ENCODE measurements around the gene NR1H4. TPM values are rescaled to one million over a fixed set of nuclear protein-coding genes. Genes with fewer than 3 reads are reported as not detected.

The NR1H4 gene
- total and polyA plus RNA-seq, 4 donors = 0.06 to 1.3 TPM; not detected in 2

GRCh38 chr12:100481021-100481420 is 7.4 kb downstream of the NR1H4 start:
- H3K4me3 ChIP-seq = no peak overlapping the region
- no peaks in the 10 kb centered on the region for H3K4me1 ChIP-seq (ENCODE audit: control insufficient read depth in 5 of 5, insufficient read depth in 5 of 5, low read length in 5 of 5)
- TF ChIP-seq CTCF (IDR thresholded peaks at IDR 0.05; ENCODE audit: control extremely low read depth, extremely low read depth) = no peak
- H3K27me3 ChIP-seq (ENCODE audit: control insufficient read depth in 3 of 3, insufficient read depth in 3 of 3, low read length in 2 of 3) = no peaks in the 10 kb centered on the region
- no peak overlapping the region for H3K27ac ChIP-seq (ENCODE audit: low read depth in 1 of 2, low read length in 1 of 2)
- no peak for ATAC-seq (ENCODE audit: insufficient read depth, low FRiP score)
- no peak for DNase-seq
- no peaks in the 10 kb centered on the region for H3K9me3 ChIP-seq (ENCODE audit: control insufficient read depth in 4 of 4, insufficient read depth in 3 of 4, low read length in 3 of 4)
- no peak overlapping the region for H3K9ac ChIP-seq (ENCODE audit: insufficient read depth in 1 of 2, low read length in 2 of 2)
- H3K36me3 ChIP-seq (ENCODE audit: control insufficient read depth in 4 of 4, insufficient read depth in 4 of 4, low read length in 4 of 4) = no peaks in the 10 kb centered on the region
- WGBS, 2 donors = 78 to 80% methylated on average over 5 of the region's 5 CpGs

GRCh38 chr12:100484183-100484886 is 10.7 kb downstream of the NR1H4 start:
- Histone ChIP-seq H3K27me3 (ENCODE audit: control insufficient read depth in 3 of 3, insufficient read depth in 3 of 3, low read length in 2 of 3) (no peaks in the 10 kb centered on the region), H3K9ac (ENCODE audit: insufficient read depth in 1 of 2, low read length in 2 of 2) (no peak overlapping the region), H3K27ac (ENCODE audit: low read depth in 1 of 2, low read length in 1 of 2) (no peak overlapping the region), H3K4me1 (ENCODE audit: control insufficient read depth in 5 of 5, insufficient read depth in 5 of 5, low read length in 5 of 5) (no peaks in the 10 kb centered on the region), H3K4me3 (no peak overlapping the region), H3K36me3 (ENCODE audit: control insufficient read depth in 4 of 4, insufficient read depth in 4 of 4, low read length in 4 of 4) (no peaks in the 10 kb centered on the region), H3K9me3 (ENCODE audit: control insufficient read depth in 4 of 4, insufficient read depth in 3 of 4, low read length in 3 of 4) (no peaks in the 10 kb centered on the region)
- DNase-seq = peak in 1 of 3 donors; percentile 10
- ATAC-seq (ENCODE audit: insufficient read depth, low FRiP score) = no peak
- TF ChIP-seq CTCF (IDR thresholded peaks at IDR 0.05; ENCODE audit: control extremely low read depth, extremely low read depth) = no peak
- 40 to 45% methylated on average over 6 of the region's 6 CpGs for WGBS, 2 donors

- Histone ChIP-seq H3K27me3 (ENCODE audit: control insufficient read depth in 3 of 3, insufficient read depth in 3 of 3, low read length in 2 of 3) (no peaks in the 10 kb centered on the region), H3K9me3 (ENCODE audit: control insufficient read depth in 4 of 4, insufficient read depth in 3 of 4, low read length in 3 of 4) (no peaks in the 10 kb centered on the region), H3K9ac (ENCODE audit: insufficient read depth in 1 of 2, low read length in 2 of 2) (no peak overlapping the region), H3K36me3 (ENCODE audit: control insufficient read depth in 4 of 4, insufficient read depth in 4 of 4, low read length in 4 of 4) (no peaks in the 10 kb centered on the region), H3K27ac (ENCODE audit: low read depth in 1 of 2, low read length in 1 of 2) (no peak overlapping the region), H3K4me3 (no peak overlapping the region), H3K4me1 (ENCODE audit: control insufficient read depth in 5 of 5, insufficient read depth in 5 of 5, low read length in 5 of 5) (no peaks in the 10 kb centered on the region)
- DNase-seq = no peak
- ATAC-seq (ENCODE audit: insufficient read depth, low FRiP score) = no peak
- TF ChIP-seq CTCF (IDR thresholded peaks at IDR 0.05; ENCODE audit: control extremely low read depth, extremely low read depth) = no peak
Observed at GRCh38 chr12:100484891-100485471, 11.3 kb downstream of the NR1H4 start.

Data from lung (tissue), 12 donors.